A673 (cell line): ENCODE results near the gene ORC2.

Source experiments
- CTCF ChIP-seq: fragments of 300-800, 200-600 bp; sonication (generic); conservative IDR thresholded peaks from 2 replicates; pipeline ENCODE4 v1.5.1; 2017; ENCODE audit warnings: low read depth, mild to moderate bottlenecking, antibody characterized with exemption, low read length, moderate library complexity, mixed read lengths
- EZH2 ChIP-seq: fragments of 200-600 bp; sonication (generic); IDR thresholded peaks from 2 replicates; pipeline ENCODE4 v1.6.1; 2017; ENCODE audit warnings: borderline replicate concordance, low read depth, mild to moderate bottlenecking, mixed read lengths, antibody characterized with exemption, low read length; ENCODE audit not compliant: poor library complexity, severe bottlenecking

- TF ChIP-seq CTCF (no peak), EZH2 (no peak)
Measured at GRCh38 chr2:201008296-201008829, 44.9 kb upstream of the ORC2 start.
